Kidney (tissue), 14 donors: ENCODE data around the gene DLG4. TPM values are rescaled to one million over a fixed set of nuclear protein-coding genes. Genes with fewer than 3 reads are reported as not detected.

ENCODE experiments used
- DNase-seq, 5 donors: peaks; one replicate each; pipeline ENCODE4 v3.0.0-alpha.2; 2013 to 2020
- FAIRE-seq: peaks from 2 replicates; lab custom pipeline; 2012; peaks lifted over from hg19 to GRCh38; lab: Jason Lieb, UNC
- H3K27ac ChIP-seq, 2 donors: one replicate each; pipeline ENCODE4 v1.7.0; 2013; ENCODE audit warnings: low read depth in 2 of 2, low read length in 2 of 2, inconsistent platforms in 1 of 2
- H3K27me3 ChIP-seq: one replicate; pipeline ENCODE4 v1.7.1; 2013; ENCODE audit warnings: low read length, inconsistent platforms; ENCODE audit not compliant: control insufficient read depth, insufficient read depth
- H3K36me3 ChIP-seq, 3 donors: one replicate each; pipeline versions ENCODE4 v1.7.0 to v1.7.1; 2013; ENCODE audit warnings: low read length in 3 of 3, control low read depth in 1 of 3, inconsistent platforms in 1 of 3; ENCODE audit not compliant: insufficient read depth in 3 of 3, control insufficient read depth in 2 of 3
- H3K4me1 ChIP-seq, 3 donors: one replicate each; pipeline versions ENCODE4 v1.7.0 to v1.7.1; 2013; ENCODE audit warnings: low read length in 3 of 3, inconsistent platforms in 1 of 3, low read depth in 1 of 3; ENCODE audit not compliant: control insufficient read depth in 2 of 3, insufficient read depth in 2 of 3
- H3K4me3 ChIP-seq, 3 donors: one replicate each; pipeline versions ENCODE4 v1.7.0 to v1.8.1; 2013; ENCODE audit warnings: low read length in 3 of 3, control low read depth in 1 of 3, inconsistent platforms in 1 of 3
- H3K9ac ChIP-seq, 3 donors: one replicate each; pipeline versions ENCODE4 v1.7.0 to v1.7.1; 2013; ENCODE audit warnings: low read length in 3 of 3, control low read depth in 1 of 3, inconsistent platforms in 1 of 3
- H3K9me3 ChIP-seq, 3 donors: one replicate each; pipeline versions ENCODE4 v1.7.0 to v1.7.1; 2013; ENCODE audit warnings: low read length in 3 of 3, control low read depth in 1 of 3, inconsistent platforms in 1 of 3; ENCODE audit not compliant: control insufficient read depth in 2 of 3, insufficient read depth in 1 of 3
- CTCF ChIP-seq: IDR thresholded peaks from 3 replicates; pipeline ENCODE4 v1.5.1; 2012; ENCODE audit warnings: mild to moderate bottlenecking, moderate library complexity, borderline replicate concordance; ENCODE audit not compliant: insufficient read depth; ENCODE audit errors: extremely low read depth
- intact Hi-C: fragments of 100-400 bp; cut with DNase I; formaldehyde crosslinking; loops from one replicate; pipeline ENCODE4 v1.11.1; 2022
- polyA plus RNA-seq: library from polyadenylated mRNA; stranded (reverse); fragments of 350-450 nt; fragmentation: Illumina TruSeq; extraction: RNeasy Lipid Tissue Mini Kit (QIAGEN cat#74804); gene quantifications from one replicate; pipeline ENCODE4 v1.2.3, GENCODE V29; 2014; ENCODE audit warnings: low read depth, low replicate concordance; ENCODE audit not compliant: insufficient read depth
- total RNA-seq: library from RNA; stranded (reverse); fragmentation: NEBNext Ultra II Directional; extraction: Animal tissue kit (Norgen Biotek cat#: 25700); gene quantifications from one replicate; pipeline ENCODE4 v1.2.1, GENCODE V29; 2021
- donor health status: control.
- donor health status: control.
- donor health status: control.
- donor health status: control.
- donor health status: control.
- donor health status: DM: yes; HTN: yes; CAD: no.
- donor health status: Normal renal cell carcinoma (clear cell type).

DLG4 gene
- total and polyA plus RNA-seq, 2 donors from 2014 or later, result 6.6 to 18.9 TPM

- Histone ChIP-seq H3K4me1 (peaks cover 4 to 12% (median 11%) of the 10 kb centered on the region in 3 donors), H3K36me3 (no peaks in the 10 kb centered on the region), H3K27me3 (no peaks in the 10 kb centered on the region), H3K9ac (peak overlapping the region in 1 of 3 donors; percentile 32), H3K9me3 (no peaks in the 10 kb centered on the region), H3K4me3 (peak overlapping the region in 1 of 3 donors; percentile 12), H3K27ac (no peak overlapping the region)
- DNase-seq (peak in 3 of 5 donors; percentile 40 to 81 (median 63)), FAIRE-seq (no peak)
- intact Hi-C loops, result no loop called here
- no peak for TF ChIP-seq CTCF
Observed at GRCh38 chr17:7211491-7212273, 8.0 kb downstream of the DLG4 start.

GRCh38 chr17:7208754-7209460, 10.7 kb downstream of the DLG4 start:
- Histone ChIP-seq H3K27me3 (no peaks in the 10 kb centered on the region), H3K9me3 (no peaks in the 10 kb centered on the region), H3K36me3 (peaks cover 0 to under 1% (median 0%) of the 10 kb centered on the region in 3 donors), H3K9ac (no peak overlapping the region), H3K4me1 (peaks cover 0 to 4% (median under 1%) of the 10 kb centered on the region in 3 donors), H3K4me3 (no peak overlapping the region), H3K27ac (no peak overlapping the region)
- intact Hi-C loops, result no loop called here
- no peak for TF ChIP-seq CTCF
- no peak for DNase-seq
- FAIRE-seq, result no peak

- Histone ChIP-seq H3K27ac (no peak overlapping the region), H3K4me3 (no peak overlapping the region), H3K9ac (no peak overlapping the region), H3K36me3 (peaks cover 0 to 5% (median 0%) of the 10 kb centered on the region in 3 donors), H3K9me3 (no peaks in the 10 kb centered on the region), H3K27me3 (no peaks in the 10 kb centered on the region), H3K4me1 (no peaks in the 10 kb centered on the region)
- no peak for TF ChIP-seq CTCF
- FAIRE-seq (no peak), DNase-seq (peak in 3 of 5 donors; percentile 43 to 88 (median 65))
- intact Hi-C loops, result no loop called here
Observed at GRCh38 chr17:7208027-7208571, 11.5 kb downstream of the DLG4 start.
